Stimulated activated CD8-positive, alpha-beta memory T cell treated with anti-CD3 and anti-CD28 coated beads, Interleukin-12 subunit alpha, Interleukin-12 subunit beta, amount 100 ng/mL, for 1 hour (primary cell): ENCODE measurements around the gene UNCX.

Source experiments
- DNase-seq: peaks from one replicate; pipeline ENCODE4 v3.0.0-alpha.2; 2020; ENCODE audit warnings: low read depth

UNCX gene

GRCh38 chr7:1218541-1219165 is 14.0 kb upstream of the UNCX start:
- no peak for DNase-seq

GRCh38 chr7:1219498-1219897 is 13.2 kb upstream of the UNCX start:
- DNase-seq: no peak

GRCh38 chr7:1220000-1220726 is 12.5 kb upstream of the UNCX start:
- no peak for DNase-seq

GRCh38 chr7:1220977-1221745 is 11.5 kb upstream of the UNCX start:
- DNase-seq: no peak

GRCh38 chr7:1223196-1223981 is 9.3 kb upstream of the UNCX start:
- no peak for DNase-seq

- DNase-seq: no peak
Measured at GRCh38 chr7:1224086-1224716, 8.5 kb upstream of the UNCX start.

DNA sequence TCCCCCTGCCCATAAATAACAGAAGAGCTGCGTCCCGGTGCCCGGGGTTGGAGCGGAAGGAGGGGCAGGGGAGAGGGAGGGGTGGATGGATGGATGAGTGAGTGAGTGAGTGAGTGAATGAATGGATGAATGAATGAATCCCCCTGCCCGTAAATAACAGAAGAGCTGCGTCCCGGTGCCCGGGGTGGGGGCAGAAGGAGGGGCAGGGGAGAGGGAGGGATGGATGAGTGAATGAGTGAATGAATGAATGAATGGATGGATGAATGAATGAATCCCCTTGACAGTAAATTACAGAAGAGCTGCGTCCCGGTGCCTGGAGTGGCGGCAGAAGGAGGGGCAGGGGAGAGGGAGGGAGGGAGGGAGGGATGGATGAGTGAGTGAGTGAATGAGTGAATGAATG is 7.6 kb upstream of the UNCX start:
- DNase-seq: no peak

DNA sequence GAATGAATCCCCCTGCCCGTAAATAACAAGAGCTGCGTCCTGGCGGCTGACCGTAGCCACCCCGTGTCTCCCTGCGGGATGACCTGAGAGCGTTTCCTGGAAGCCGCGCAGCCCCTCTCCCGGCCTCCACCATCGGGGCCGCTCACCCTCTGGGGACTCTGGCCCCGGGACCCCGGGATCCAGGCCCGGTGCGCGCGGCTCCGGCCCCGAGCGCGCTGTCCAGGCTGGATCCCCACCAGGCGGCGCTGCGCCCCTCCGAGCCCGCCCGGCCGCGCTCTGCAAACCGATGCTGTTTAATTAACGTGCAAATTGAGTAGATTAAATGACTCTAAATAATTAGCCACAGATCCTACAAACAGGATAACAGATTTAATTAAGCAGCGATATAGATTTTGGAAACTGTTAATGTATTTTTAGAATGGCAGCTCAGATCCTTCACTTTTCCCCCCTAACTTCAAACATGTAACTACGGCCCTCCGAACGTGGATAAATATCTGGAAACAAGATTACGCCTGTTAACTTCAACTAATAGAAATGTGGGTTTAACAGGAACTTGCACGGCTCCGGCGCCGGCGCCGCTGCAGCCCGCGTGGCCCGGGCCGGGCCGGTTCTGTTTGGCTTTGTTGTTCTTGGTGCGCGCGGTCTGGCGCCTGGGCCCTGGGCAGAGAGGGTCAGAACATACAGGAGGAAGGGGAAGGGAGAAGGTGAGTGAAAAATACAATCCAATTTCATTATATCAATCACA is 7.1 kb upstream of the UNCX start:
- DNase-seq: peak; percentile 30

DNA sequence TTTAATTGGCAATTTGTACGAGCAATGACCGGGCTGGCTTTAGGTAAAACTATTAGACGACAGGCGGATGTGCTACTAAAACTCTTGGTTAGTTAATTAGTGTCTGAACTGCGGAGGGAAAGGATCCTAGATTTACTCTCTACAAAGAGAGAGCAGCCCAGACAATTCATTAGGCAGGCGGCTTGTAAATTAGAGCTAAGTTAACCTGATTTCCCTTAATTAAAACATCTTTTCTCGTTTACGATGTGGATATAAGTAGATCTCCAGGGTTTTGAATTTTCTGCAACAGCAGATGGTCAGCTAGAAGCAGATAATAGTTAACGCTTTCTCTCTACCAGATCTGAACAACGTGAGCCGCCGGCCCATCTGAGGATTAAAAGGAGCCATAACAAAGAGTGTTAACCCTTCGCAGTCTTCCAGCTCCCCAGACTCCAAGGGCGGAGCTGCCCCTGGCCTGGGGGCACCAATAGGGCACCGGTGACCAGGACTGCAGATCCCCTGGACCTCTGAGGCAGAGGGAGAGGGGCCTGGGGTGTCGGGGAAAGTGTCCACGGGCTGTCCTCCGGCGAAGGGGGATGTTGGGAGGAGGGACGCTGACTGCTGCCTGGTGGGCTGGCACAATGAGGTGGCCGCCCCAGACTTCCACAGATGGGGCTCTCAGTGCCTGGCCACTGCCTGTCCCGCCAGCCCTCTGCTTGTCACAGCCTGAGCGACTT is 6.3 kb upstream of the UNCX start:
- no peak for DNase-seq

DNA sequence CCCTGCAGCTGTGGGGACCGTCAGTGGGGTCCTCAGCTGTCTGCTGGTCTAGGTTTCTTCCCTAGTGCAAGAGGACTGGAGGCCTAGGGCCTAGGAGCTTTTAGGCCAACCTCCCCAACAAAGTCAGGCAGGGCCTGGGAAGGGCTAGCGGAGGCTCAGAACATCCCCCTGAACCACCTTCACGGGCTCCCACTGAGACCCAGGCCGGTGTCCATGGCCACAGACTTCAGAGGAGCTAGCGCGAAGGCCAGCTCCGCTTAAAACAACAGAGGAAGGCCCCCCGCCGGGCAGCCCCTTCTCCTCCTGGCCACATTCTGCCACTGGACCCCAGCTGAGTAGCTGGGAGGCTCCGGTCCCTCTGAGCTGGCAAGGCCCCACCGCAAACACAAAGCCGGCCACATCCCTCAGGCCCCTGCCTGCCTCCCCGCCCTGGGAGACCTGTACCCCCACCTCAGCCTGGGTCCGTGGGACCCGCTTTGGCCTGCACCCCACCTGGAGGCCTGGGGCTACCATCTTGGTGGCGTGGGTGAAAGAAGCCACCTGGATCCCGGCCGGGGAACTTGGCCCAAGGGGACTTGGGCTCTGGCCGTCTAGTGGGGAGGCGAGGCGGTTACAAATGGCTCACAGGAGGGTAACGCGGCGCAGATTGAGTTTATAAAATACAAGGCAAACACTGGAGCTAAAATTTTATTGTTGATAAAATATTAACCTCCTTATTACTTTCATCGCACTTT is 5.4 kb upstream of the UNCX start:
- no peak for DNase-seq

DNA sequence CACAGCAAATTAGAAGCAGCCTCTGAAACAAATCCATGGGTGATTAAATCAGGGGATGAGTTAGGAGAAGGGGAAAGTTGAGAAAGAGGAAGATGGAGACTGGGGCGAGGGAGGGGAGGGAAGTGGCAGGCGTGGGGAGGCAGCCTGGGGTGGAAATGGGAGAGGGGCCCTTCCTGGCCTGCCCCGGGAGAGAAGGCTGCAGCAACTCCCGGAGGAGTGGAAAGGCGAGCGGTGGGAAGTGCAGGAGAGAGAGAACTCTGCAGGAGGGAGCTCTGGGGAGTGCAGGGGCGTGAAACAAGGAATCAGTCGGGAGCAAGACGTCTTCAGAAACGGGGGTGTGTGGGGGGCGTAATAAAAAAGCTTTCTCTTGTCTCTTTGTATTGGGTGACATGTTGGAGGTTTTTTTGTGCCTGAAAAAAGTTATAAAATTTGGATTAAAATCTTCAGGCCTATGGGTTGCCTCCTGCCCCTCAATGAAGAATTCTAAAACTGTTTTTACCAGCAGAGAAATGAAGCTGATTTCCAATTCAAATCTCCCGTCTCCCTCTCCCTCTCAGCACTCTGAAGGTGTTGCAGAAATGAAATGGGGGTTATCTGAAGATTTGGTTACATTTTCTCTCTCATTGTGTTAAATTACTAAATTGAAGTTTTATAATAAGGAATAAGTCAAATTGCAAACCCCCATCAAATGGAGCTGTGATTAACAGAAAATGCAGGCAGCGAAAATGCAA is 4.7 kb upstream of the UNCX start:
- no peak for DNase-seq

DNA sequence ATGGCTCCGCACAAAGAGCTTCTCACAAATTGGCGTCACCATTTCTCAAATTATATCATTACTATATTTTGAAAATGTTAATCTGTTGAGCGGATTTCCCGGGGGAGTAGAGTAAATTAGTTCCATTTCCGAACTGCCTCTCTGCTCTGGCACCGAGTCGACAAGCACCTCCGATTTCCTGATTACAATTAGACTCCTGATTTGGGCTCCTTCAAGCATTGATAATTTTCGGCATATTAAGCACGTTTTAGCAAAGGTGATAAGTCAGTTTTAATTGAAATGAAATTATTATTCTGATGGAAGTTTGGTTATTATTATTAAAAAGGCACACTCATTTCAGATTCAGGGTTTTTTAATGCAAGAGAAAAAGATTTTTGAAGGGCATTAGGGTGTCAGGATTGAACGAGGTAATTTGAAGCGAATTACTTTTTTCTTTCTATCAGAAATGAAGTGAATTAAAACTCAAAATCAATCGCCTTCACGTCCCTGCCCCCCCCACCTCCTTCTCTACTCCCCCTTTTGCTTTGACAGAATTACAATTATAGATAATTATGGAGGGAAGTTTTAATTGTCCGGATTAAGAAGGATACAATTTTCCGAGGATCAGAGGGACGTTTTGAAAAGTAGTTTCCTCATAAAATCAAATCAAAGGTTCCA is 4.0 kb upstream of the UNCX start:
- DNase-seq: no peak

- no peak for DNase-seq
Measured at GRCh38 chr7:1229202-1229947, 3.3 kb upstream of the UNCX start.

- DNase-seq: no peak
Measured at GRCh38 chr7:1229956-1230355, 2.7 kb upstream of the UNCX start.

- no peak for DNase-seq
Measured at GRCh38 chr7:1230411-1231213, 2.1 kb upstream of the UNCX start.

GRCh38 chr7:1231214-1232102 is 1.2 kb upstream of the UNCX start:
- no peak for DNase-seq
